Endothelial cell of umbilical vein (primary cell): ENCODE measurements around the gene ACTN1.
A peak's percentile ranks its signal among the peaks of the same experiment; 100 is the strongest.

Source experiments
- CTCF ChIP-seq, 2 donors: IDR thresholded peaks; 1 replicate in 1 of 2; 2 replicates in 1 of 2; pipeline ENCODE4 v1.5.1; 2011; ENCODE audit warnings: low read length in 2 of 2, mild to moderate bottlenecking in 2 of 2, moderate library complexity in 2 of 2, control low read depth in 1 of 2, inconsistent platforms in 1 of 2, low read depth in 1 of 2; ENCODE audit not compliant: insufficient read depth in 1 of 2; ENCODE audit errors: extremely low read depth in 1 of 2
- EZH2 ChIP-seq: IDR thresholded peaks from 2 replicates; pipeline ENCODE4 v1.6.1; 2012; ENCODE audit warnings: borderline replicate concordance, low read depth, mild to moderate bottlenecking, moderate library complexity, low read length, inconsistent platforms; ENCODE audit not compliant: severe bottlenecking
- FOS ChIP-seq: IDR thresholded peaks from 2 replicates; pipeline ENCODE4 v1.6.1; 2011; ENCODE audit warnings: mild to moderate bottlenecking, low read length, moderate library complexity, borderline replicate concordance; ENCODE audit not compliant: insufficient read depth
- MAX ChIP-seq: IDR thresholded peaks from 2 replicates; pipeline ENCODE4 v1.6.1; 2011; ENCODE audit not compliant: insufficient read depth, insufficient read length
- POLR2A ChIP-seq: IDR thresholded peaks from 2 replicates; pipeline ENCODE4 v1.6.1; 2012; ENCODE audit warnings: low read depth, mild to moderate bottlenecking, control low read depth, low read length

GRCh38 chr14:68862954-68863594 is 116.0 kb downstream of the ACTN1 start:
- TF ChIP-seq FOS: no peak
- peak; percentile 77 to 78 for TF ChIP-seq CTCF (IDR thresholded peaks at IDR 0.05; ENCODE audit: extremely low read depth in 1 of 2, insufficient read depth in 1 of 2, low read depth in 1 of 2, low read length in 2 of 2)
- no peak for TF ChIP-seq MAX
- TF ChIP-seq POLR2A: no peak
- no peak for TF ChIP-seq EZH2
